ENCODE results near the gene HAPLN3.

DNA sequence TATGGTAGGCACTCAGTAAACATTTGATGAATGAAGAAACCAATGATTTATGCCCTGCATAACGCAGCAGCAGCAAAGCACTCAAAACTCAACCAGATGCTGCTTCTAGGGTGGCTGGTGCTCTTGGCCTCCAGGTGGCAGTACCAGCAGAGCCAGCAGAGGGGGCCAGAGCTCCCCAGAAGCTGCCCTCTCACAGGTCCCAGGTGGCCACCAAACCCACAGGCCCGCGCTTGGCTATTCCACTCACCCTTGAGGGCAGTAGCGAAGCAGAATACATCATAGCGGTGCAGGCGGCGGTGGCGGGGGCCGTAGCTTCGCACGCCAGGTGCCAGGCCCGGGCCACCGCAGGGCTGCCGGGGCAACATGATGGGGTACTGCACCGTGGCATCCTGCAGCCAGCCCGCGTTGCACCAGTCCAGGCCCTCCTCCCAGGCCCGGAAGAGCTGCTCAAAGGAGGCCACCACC is 16.6 kb downstream of the HAPLN3 start:
- TF ChIP-seq, protein P1, sequence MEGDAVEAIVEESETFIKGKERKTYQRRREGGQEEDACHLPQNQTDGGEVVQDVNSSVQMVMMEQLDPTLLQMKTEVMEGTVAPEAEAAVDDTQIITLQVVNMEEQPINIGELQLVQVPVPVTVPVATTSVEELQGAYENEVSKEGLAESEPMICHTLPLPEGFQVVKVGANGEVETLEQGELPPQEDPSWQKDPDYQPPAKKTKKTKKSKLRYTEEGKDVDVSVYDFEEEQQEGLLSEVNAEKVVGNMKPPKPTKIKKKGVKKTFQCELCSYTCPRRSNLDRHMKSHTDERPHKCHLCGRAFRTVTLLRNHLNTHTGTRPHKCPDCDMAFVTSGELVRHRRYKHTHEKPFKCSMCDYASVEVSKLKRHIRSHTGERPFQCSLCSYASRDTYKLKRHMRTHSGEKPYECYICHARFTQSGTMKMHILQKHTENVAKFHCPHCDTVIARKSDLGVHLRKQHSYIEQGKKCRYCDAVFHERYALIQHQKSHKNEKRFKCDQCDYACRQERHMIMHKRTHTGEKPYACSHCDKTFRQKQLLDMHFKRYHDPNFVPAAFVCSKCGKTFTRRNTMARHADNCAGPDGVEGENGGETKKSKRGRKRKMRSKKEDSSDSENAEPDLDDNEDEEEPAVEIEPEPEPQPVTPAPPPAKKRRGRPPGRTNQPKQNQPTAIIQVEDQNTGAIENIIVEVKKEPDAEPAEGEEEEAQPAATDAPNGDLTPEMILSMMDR (IDR thresholded peaks at IDR 0.05; ENCODE audit: poor library complexity, severe bottlenecking): peak; percentile 20
- TF ChIP-seq POLR2AphosphoS5 (IDR thresholded peaks at IDR 0.05): no peak
- TF ChIP-seq TAF1 (IDR thresholded peaks at IDR 0.05; ENCODE audit: low read depth): no peak
- no peak for TF ChIP-seq EZH2 (IDR thresholded peaks at IDR 0.05; ENCODE audit: borderline replicate concordance, insufficient read depth, low read length, poor library complexity, severe bottlenecking)
- TF ChIP-seq RAD21 (conservative IDR thresholded peaks at IDR 0.05): no peak

Data from neural cell (in vitro differentiated cells).